ENCODE measurements around the gene SLC15A4. TPM values are rescaled to one million over a fixed set of nuclear protein-coding genes. Genes with fewer than 3 reads are reported as not detected.

The SLC15A4 gene
- total and polyA plus RNA-seq, 2 donors (not counting 3 experiments of a cell fraction or from before 2014, with no cell fraction given): 19.6 to 24.5 TPM

DNA sequence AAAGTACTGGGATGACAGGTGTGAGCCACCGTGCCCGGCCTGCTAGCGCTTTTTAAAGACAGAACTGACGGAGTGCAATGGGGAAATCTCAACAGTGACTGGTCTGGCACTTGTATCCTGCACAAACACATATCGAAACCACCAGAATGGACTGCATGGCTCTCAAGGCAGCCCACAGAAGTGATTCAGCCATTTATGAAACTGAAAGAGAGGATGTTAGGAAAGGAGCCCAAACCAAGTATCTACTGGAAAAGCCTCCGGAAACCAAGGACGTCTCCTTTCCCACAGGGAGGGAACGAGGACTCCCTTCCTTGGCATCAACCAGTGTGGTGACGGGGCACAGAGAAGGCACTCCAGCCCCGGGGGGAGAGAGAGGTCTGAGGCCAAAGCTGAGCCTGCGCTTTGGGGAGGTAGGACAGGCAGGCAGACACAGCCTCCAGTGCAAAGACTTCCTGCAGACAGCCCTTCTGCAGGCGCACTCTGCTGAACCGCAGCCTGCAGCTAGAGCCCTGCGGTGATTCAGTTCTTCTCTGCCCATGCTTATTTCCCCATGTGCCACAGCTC is 16.5 kb downstream of the SLC15A4 start:
- H3K4me2 ChIP-seq (ENCODE audit: insufficient read depth, low read length): no peak overlapping the region

More for the DNA sequence above, 16.5 kb downstream of the SLC15A4 start:
- DNase-seq (ENCODE audit: low read depth, low spot score) (no peak), FAIRE-seq (no peak)
- BruUV-seq (replicated peaks): no TSS peak
- Histone ChIP-seq H3K9ac (replicated peaks; ENCODE audit: extremely low read depth, insufficient read depth, low read length) (no peak overlapping the region), H3K79me2 (ENCODE audit: control insufficient read depth, insufficient read depth, low read length) (peaks cover 43% of the 10 kb centered on the region), H3K4me1 (ENCODE audit: control insufficient read depth, extremely low read depth, insufficient read depth, low read length) (peaks cover 7% of the 10 kb centered on the region), H3K4me3 (replicated peaks in 1 of 3; ENCODE audit: insufficient read depth in 1 of 3, low read depth in 1 of 3, low read length in 3 of 3) (no peak overlapping the region), H3K9me1 (replicated peaks; ENCODE audit: control insufficient read depth, extremely low read depth, insufficient read depth, low read length) (no peaks in the 10 kb centered on the region), H3K27ac (ENCODE audit: insufficient read depth, low read depth, low read length) (no peak overlapping the region), H3K9me3 (replicated peaks; ENCODE audit: control insufficient read depth, insufficient read depth, low read length) (no peaks in the 10 kb centered on the region), H4K20me1 (replicated peaks; ENCODE audit: control insufficient read depth, extremely low read depth, insufficient read depth, low read length) (peaks cover 4% of the 10 kb centered on the region), H3K36me3 (ENCODE audit: control insufficient read depth in 2 of 2, extremely low read depth in 1 of 2, insufficient read depth in 2 of 2, low read length in 2 of 2) (peaks cover 7 to 17% of the 10 kb centered on the region in 2 experiments), H3K27me3 (ENCODE audit: control insufficient read depth in 2 of 2, insufficient read depth in 2 of 2, low read length in 2 of 2) (no peaks in the 10 kb centered on the region), H2AFZ (ENCODE audit: low read depth, low read length) (no peak overlapping the region)
- POLR2A ChIA-PET: no interaction called here
- CTCF ChIA-PET: no interaction called here
- dilution Hi-C loops (cut with MboI; ENCODE audit: extremely low pct_ligation_motif_present, low sequenced_read_pairs) (no loop called here), intact Hi-C loops (cut with micrococcal nuclease) (no loop called here)
- TF ChIP-seq POLR2A (IDR thresholded peaks at IDR 0.05; ENCODE audit: low read depth, low read length) (no peak), MYC (IDR thresholded peaks at IDR 0.05; ENCODE audit: low read depth, low read length) (no peak), JUN (IDR thresholded peaks at IDR 0.05; ENCODE audit: borderline replicate concordance, insufficient read depth, insufficient read length, low read depth) (no peak), FOS (IDR thresholded peaks at IDR 0.05; ENCODE audit: borderline replicate concordance, insufficient read depth, low read length) (no peak), POLR2AphosphoS5 (IDR thresholded peaks at IDR 0.05; ENCODE audit: insufficient read depth, low read depth, low read length) (no peak), GATA2 (IDR thresholded peaks at IDR 0.05; ENCODE audit: insufficient read depth, insufficient read length, low read depth, low read length) (no peak)
- TF ChIP-seq, protein P1, sequence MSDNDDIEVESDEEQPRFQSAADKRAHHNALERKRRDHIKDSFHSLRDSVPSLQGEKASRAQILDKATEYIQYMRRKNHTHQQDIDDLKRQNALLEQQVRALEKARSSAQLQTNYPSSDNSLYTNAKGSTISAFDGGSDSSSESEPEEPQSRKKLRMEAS (IDR thresholded peaks at IDR 0.05; ENCODE audit: insufficient read depth, insufficient read length): no peak
- TF ChIP-seq, protein P2, sequence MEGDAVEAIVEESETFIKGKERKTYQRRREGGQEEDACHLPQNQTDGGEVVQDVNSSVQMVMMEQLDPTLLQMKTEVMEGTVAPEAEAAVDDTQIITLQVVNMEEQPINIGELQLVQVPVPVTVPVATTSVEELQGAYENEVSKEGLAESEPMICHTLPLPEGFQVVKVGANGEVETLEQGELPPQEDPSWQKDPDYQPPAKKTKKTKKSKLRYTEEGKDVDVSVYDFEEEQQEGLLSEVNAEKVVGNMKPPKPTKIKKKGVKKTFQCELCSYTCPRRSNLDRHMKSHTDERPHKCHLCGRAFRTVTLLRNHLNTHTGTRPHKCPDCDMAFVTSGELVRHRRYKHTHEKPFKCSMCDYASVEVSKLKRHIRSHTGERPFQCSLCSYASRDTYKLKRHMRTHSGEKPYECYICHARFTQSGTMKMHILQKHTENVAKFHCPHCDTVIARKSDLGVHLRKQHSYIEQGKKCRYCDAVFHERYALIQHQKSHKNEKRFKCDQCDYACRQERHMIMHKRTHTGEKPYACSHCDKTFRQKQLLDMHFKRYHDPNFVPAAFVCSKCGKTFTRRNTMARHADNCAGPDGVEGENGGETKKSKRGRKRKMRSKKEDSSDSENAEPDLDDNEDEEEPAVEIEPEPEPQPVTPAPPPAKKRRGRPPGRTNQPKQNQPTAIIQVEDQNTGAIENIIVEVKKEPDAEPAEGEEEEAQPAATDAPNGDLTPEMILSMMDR (IDR thresholded peaks at IDR 0.05; ENCODE audit: extremely low read depth in 1 of 2, insufficient read depth in 1 of 2, low read depth in 1 of 2, low read length in 2 of 2): no peak

All from endothelial cell of umbilical vein (primary cell).